ENCODE results near the gene DVL2.

DVL2 gene

GRCh38 chr17:7234083-7234951 lies at the start of gene DVL2:
Gene DVL2, minus strand, starts transcription at chr17:7234517. Its CDS starts 255 bp downstream, at chr17:7234262.
- DNase-seq, result peak; percentile 77

DNA sequence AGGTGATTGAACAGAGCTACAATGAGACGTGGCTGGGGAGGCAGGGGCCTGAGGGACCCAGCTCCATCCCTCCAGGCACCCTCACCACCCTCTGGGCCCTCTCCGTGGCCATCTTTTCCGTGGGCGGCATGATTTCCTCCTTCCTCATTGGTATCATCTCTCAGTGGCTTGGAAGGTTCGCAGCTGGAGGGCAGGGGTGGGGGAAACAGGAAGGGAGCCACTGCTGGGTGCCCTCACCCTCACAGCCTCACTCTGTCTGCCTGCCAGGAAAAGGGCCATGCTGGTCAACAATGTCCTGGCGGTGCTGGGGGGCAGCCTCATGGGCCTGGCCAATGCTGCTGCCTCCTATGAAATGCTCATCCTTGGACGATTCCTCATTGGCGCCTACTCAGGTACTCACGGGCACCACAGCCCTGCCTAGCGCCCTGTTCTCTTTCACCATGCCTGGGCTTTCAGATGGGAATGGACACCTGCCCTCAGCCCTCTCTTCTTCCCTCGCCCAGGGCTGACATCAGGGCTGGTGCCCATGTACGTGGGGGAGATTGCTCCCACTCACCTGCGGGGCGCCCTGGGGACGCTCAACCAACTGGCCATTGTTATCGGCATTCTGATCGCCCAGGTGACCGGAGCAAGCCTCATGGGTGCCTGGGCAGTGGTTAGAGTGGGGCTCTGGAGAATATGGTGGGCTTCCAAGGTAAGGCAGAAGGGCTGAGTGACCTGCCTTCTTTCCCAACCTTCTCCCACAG lies 49.3 kb upstream of the DVL2 start:
- DNase-seq, result no peak

DNA sequence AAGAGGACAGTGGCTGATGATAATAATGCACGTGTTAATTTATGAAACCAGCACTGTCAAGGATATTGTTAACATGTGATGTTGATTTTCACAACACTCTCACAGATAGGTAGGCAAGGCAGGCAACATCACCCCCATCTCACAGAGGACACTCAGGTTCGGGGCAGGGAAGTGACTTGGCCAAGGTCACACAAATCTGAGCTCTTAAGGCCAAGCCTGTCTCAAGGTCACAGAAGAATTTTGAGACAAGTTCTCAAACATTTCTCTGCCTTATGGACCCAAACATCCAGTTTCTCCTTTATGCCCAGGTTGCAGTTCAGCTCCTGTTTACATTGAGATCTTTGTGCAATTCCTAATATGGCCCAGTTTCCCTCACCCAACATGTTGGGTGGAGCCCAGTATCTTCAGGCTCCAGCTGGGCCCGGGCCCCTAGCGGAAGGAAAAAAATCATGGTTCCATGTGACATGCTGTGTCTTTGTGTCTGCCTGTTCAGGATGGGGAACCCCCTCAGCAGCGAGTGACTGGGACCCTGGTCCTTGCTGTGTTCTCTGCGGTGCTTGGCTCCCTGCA lies 48.5 kb upstream of the DVL2 start:
- no peak for DNase-seq

GRCh38 chr17:7281953-7282751 lies 47.8 kb upstream of the DVL2 start:
- no peak for DNase-seq

DNA sequence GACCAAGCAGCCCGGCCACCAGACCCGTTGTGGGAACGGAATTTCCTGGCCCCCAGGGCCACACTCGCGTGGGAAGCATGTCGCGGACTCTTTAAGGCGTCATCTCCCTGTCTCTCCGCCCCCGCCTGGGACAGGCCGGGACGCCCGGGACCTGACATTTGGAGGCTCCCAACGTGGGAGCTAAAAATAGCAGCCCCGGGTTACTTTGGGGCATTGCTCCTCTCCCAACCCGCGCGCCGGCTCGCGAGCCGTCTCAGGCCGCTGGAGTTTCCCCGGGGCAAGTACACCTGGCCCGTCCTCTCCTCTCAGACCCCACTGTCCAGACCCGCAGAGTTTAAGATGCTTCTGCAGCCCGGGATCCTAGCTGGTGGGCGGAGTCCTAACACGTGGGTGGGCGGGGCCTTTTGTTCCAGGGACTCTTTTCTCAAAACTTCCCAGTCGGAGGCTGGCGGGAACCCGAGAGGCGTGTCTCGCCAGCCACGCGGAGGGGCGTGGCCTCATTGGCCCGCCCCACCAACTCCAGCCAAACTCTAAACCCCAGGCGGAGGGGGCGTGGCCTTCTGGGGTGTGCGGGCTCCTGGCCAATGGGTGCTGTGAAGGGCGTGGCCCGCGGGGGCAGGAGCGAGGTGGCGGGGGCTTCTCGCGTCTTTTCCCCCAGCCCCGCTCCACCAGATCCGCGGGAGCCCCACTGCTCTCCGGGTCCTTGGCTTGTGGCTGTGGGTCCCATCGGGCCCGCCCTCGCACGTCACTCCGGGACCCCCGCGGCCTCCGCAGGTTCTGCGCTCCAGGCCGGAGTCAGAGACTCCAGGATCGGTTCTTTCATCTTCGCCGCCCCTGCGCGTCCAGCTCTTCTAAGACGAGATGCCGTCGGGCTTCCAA lies 47.0 kb upstream of the DVL2 start, which contains the start of gene SLC2A4:
TSS of gene SLC2A4 (plus strand) at position 645 of the 879 bp plus-strand sequence. CDS start at position 862, 217 bp downstream.
- DNase-seq, result peak; percentile 65

GRCh38 chr17:7280519-7281073 lies 46.3 kb upstream of the DVL2 start:
- DNase-seq, result peak; percentile 53

- no peak for DNase-seq
These were observed 45.1 kb upstream of the DVL2 start for GRCh38 chr17:7279448-7279847.

- DNase-seq, result no peak
These were observed 32.5 kb upstream of the DVL2 start for GRCh38 chr17:7266784-7267183.

DNA sequence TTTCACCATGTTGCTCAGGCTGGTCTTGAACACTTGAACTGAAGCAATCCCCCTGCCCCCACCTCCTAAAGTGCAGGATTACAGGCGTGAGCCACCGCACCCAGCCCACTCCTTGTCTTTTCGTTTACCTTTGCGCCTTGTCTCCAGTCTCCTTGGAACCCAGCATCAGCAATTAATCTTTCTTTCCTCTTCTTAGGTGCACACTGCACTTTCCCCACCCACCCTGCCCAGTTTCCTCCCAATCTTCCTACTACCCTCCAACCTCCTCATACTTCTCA lies 29.4 kb upstream of the DVL2 start:
- no peak for DNase-seq

DNA sequence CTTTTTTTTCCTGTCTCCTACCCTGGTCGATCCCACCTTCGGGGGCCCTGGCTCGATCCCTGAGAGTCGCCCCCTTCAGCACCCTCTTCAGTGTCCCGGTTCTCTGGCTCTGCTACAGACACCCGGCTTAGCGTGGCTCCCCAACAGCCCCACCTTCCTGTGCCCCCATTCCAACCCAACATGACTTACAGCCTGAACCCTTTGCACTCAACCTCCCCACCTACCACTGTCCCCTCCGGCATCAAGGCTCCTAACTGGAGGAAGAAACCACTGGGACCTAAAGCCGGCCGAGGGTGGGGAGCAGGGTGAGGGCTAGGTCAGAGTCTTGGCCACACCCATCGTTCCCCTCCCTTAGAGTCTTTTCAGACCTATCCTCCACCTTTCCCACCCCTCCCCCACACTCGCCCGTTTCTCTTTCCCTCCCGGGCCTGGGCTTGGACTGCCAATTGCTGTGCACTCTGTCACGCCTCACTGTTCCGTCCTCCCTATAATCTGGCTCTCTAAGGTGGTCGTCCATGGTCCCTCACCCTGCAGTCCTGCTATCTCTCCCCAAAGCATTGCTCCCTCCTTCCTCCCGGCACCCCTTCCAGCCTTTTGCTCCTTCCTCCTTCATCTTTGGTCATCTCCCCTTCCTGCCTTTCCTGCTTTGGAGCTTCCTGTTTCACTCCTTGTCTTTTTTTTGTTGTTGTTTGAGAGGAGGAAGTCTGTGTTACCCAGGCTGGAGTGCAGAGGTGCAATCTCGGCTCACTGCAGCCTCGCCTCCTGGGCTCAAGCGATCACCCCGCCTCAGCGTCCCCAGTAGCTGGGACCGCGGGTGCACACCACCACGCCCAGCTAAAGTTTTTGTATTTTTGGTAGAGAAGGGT lies 28.9 kb upstream of the DVL2 start:
- no peak for DNase-seq

- DNase-seq, result no peak
These were observed 28.0 kb upstream of the DVL2 start, which contains the start of gene CLDN7 for GRCh38 chr17:7262192-7262934. Gene CLDN7, minus strand, starts transcription at chr17:7262478. Its CDS starts 435 bp downstream, at chr17:7262043.

DNA sequence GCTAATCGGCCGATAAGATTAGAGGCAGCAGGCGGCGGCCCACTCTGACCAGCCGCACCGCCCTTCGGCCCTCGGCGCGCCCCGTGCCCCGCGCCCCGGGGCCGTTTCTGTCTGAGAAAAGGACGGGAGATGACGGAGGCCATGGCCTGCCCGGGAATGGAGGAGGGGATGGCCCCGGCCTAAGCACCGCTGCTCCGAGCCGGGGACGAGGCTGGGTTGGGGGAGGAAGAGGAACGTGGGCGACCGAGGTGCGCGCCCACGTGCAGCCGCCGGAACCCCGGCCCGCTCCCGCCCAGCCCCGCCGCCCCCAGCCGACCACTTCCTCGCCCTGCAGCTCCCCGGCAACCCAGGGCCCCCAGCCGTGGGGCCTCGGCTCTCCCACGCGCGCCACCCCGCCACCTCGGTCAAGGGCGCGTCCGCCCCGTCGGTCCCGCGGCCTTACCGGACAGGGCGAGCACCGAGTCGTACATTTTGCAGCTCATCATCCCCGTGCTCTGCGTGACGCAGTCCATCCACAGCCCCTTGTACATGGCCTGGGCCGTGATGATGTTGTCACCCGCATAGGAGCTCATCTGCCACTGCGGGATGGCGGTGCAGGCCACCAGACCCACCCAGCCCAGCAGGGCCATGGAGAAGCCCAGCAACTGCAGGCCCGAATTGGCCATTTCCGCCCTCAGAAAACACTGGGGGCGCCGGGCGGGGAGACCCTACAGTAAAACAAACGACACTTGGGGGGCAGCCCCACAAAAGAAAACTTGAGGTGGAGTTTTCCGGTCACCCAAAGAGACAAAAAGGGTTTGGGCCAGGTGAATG lies 27.3 kb upstream of the DVL2 start:
- DNase-seq, result no peak

DNA sequence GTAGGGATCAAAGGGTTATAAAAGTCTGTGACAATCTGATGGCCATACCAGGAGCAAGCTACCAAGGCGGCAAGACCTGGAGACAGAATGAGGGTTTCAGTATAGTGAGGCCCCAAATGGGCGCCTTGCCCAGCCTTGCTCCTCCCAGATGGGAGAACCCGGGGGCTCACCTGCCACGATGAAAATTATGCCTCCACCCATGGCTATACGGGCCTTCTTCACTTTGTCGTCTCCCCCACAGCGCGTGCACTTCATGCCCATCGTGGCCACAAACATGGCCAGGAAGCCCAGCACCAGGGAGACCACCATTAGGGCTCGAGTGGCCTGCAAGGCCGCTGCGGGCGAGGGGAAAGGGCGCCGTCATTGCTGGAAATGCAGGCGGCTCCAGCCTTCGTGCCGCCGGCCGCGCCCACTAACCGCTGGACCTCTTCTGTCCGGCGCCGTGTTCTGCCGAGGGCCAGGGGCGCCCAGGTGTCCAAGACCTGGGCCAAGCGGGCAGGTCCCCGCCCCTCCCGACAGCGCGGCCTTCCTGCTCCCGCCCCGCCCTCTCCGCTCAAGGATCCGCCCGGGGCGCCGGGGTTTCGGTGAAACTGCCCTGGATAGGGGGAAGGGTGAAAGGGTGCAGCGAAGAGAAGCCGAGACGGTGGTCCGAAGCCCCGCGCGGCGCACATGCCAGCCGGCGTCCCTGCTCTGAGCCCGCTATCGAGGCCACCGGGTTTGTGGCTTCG lies 26.5 kb upstream of the DVL2 start:
- no peak for DNase-seq

GRCh38 chr17:7260151-7260550 lies 25.8 kb upstream of the DVL2 start:
- no peak for DNase-seq

DNA sequence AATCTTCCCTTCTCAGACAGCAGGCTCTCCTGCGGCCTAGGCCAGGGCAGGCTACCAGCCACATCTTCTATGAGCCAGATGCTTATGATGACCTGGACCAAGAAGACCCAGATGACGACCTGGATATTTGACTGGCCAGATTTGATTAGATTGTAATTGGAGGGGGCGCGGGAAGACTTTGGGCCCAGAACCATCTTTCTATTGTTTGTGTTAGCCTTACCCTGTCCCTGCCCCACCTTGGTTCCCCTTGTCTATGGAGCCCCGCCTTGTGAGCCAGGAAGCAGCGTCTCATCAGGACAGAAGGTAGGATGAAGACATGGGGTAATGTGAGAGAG lies 25.2 kb upstream of the DVL2 start:
- DNase-seq, result no peak

- no peak for DNase-seq
These were observed 24.6 kb upstream of the DVL2 start for GRCh38 chr17:7258731-7259554.

GRCh38 chr17:7256766-7257456 lies 22.6 kb upstream of the DVL2 start:
- no peak for DNase-seq

Data from GOT3 (cell line).